GM21529 (cell line): ENCODE measurements around the gene AFAP1L1.

Experiments used
- ATAC-seq: cut with Tn5 transposase; IDR thresholded peaks from one replicate; pipeline ENCODE4 v1.9.1; 2021; ENCODE audit not compliant: unreplicated experiment

Gene AFAP1L1

DNA sequence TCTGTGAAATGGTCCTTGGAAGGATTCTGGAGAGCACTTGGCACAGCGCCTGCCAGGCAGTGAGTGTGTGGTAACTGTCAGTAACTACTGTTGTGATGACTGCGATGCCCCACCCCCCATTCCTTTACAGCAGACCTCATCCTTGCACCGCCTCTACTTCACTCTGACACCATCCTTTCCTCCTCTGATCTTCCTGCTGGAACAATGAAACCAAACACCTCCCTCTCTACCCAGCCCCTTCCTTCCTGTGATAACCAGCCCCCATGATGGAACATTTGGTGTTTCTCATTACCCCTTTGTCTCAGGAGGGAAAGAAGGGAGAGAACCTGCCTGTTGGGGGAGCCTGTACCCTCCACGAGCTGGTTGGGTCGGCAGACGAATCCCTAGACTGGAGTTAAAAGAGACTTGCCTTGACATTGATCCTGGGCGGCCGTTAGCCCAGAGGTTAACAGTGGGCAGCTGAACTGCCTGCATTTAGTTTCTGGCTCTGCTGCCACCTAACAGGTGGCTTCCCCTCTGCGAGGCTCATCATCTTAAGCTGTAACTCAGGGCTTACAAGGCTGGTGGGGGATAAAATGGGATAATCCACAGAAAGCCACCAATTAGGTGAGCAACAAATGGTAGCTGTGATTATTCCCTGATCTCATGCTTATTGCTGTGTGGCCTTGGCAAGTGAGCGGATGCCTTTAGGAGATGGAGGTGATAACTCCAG, 39.4 kb downstream of the AFAP1L1 start:
- no peak for ATAC-seq

DNA sequence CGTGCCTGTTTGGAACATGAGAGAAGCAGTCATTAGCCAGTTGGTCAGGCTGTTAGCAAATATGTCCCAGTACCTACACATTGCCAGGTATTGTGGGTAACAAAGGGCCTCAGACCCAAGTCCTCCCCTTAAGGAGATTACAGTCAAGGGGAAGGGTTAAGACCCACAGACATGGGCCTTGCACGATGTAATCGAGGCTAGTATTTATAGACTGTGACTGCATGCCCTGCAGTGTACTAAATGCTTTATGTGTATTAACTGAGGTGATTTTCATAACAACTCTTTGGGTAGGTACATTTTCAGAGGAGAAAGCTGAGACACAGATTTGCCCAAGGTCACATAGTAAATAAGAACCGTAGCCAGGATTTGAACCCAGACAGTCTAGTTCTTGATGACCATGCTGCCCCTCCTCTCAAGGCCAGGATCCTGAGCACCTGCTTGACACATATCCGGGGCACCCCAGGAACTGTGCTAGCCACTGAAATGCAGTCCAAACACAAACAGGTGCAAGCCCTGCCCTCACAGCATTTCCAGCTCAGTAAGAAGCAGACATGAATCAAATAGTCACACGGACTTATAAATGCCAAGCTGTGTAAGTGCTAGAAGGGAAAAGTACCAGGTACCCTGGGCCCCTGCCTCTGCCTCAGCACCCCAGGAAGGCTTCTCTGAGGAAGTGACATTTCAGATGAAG, 41.6 kb downstream of the AFAP1L1 start:
- ATAC-seq: no peak

- ATAC-seq: no peak
These were observed 43.0 kb downstream of the AFAP1L1 start for GRCh38 chr5:149314571-149315111.

GRCh38 chr5:149315753-149316152, 44.1 kb downstream of the AFAP1L1 start:
- ATAC-seq: no peak

DNA sequence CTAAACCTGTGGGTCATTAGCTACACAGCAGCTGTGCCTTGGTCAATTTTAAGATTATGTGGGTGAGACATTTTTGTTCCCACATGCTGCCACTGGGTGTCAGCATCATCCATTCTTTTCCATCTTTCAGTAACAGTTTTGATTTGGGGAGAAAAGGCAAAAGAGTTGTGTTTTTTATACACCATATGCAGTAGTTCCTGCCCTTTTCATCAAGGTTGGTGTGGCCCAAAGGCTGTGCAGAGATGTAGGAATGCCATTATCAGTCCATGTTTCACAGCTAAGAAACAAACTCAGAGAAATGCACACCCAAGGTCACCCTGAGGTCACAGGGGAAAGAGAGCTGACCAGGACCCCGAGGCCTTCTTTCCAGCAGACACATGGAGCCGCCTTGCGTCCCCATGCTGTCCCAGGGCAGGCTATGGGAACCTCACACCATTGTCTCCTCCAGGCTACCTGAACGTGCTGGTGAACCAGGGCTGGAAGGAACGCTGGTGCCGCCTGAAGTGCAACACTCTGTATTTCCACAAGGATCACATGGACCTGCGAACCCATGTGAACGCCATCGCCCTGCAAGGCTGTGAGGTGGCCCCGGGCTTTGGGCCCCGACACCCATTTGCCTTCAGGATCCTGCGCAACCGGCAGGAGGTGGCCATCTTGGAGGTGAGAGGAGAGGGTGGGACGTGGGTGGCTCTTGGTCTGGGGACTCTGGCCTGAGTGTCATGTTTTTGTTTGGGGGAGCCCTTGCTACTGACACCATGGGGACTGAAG, 45.8 kb downstream of the AFAP1L1 start:
- peak; percentile 75 for ATAC-seq

- ATAC-seq: no peak
These were observed 47.5 kb downstream of the AFAP1L1 start for GRCh38 chr5:149319174-149319573.

DNA sequence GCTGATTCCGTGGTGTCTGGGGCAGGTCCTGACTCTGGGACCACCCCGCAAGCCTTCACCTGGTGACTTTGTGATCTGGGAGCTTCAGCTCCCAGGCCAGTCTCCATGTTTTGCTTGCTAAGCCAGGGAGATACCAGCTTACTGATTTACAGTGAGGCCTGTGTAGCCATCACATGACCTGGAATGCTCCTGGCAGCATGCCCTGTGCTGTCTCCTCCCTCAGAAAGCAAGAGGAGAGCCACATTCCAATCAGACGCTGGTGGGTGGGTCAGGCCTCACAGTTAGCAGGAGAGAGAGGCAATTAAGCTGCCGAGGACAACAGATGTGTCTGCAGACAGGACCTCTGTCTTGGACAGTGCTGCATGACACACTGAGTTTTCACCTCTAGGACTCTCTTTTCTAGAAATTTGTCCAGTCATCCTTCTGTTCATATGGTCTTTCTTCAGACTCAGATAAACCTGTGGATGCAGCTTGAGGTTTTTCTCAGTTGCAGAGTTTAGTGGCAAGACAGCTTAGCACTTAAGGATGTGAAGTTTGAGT, 49.2 kb downstream of the AFAP1L1 start:
- ATAC-seq: no peak

GRCh38 chr5:149322518-149322917, 50.9 kb downstream of the AFAP1L1 start:
- ATAC-seq: no peak

GRCh38 chr5:149323210-149323609, 51.6 kb downstream of the AFAP1L1 start:
- ATAC-seq: no peak

DNA sequence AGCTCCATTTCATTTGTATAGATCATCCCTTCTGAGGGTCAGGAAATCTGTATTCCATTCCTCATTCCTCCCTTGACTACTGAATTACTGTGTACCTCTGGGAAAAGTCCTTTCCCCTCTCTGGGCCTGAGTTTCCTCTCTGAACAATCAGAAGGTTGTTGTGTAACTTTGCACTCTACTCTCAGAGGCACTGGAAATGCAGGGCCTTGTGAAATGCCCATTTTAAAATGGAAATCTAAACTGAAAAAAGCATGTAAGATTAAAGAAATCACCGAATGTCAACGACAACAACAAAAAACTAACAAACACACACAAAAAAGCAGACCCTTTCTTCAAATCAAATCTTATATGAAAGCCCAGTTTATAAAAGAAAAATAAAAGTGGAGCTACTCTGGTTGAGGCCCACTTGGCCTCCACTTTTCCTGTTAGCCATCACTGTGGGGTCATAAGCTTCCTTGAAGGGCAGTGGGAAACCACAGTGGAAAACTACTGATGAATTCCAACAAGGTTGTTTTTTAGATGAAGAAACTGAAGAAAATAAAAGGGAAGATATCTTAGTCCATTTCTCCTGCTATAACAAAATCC, 52.1 kb downstream of the AFAP1L1 start:
- no peak for ATAC-seq

DNA sequence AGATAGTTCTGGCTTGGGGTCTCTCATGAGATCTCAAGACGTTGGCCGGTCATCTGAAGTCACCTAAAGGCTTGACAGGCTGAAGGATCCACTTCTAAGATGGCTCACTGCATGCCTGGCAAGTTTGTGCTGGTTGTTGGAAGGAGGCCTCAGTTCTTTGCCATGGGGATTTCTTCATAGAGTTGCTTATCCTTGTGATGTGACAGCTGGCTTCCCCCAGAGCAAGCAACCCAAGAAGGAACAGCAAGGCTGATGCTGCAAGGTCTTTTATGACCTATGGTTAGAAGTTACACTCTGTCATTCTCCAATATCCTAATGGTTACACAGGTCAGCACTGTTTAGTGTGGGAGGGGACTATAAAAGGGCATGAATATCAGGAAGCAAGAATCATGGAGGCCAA, 53.0 kb downstream of the AFAP1L1 start:
- no peak for ATAC-seq

DNA sequence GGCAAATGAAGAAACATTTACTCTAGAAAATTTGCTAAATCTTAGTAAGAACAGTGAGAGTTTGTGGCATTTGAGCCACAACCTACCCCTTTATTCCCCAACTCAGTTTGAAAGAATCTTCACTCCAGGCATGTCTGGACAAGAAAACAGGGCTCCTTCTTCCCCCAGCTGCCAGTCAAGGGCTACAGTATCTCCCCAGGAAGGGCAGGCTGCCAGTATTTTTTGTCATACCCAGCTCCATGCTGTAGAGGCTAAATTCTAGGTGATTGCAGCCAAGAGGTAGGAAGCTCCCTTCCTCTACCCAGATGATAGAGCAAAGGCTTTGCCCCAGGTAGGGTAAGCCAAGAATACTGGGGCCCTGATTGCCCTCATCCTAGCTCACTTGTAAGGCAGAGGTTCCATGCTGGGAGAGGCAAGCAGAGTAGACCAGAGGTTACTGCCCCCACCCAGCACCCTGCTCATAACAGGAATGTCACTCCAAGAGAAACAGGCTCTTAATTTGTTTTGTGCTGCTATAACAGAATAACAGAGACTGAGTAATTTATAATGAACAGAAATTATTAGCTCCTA, 53.6 kb downstream of the AFAP1L1 start:
- no peak for ATAC-seq

GRCh38 chr5:149325894-149326293, 54.2 kb downstream of the AFAP1L1 start:
- ATAC-seq: no peak

DNA sequence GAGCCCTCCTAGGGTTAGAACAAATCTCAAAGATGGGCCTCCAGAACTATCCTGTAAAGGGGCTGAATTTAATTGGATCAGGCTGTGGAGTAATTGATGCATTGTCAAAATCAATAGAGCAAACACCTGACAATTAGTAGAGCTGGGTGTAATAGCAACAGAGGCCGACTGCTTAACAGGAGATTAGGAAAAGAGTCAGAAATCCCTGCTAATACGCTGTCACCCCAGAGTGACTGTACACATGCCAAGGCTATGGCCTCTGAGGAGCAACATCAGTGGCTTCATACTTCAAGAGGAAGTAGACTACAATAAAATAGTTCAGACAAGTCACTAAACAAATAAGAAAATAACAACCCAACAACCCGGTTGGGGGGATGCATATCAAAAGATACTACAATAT, 55.0 kb downstream of the AFAP1L1 start:
- ATAC-seq: no peak

- ATAC-seq: no peak
These were observed 56.5 kb downstream of the AFAP1L1 start for GRCh38 chr5:149328177-149328576.

- no peak for ATAC-seq
These were observed 62.2 kb downstream of the AFAP1L1 start for GRCh38 chr5:149333711-149334443.

DNA sequence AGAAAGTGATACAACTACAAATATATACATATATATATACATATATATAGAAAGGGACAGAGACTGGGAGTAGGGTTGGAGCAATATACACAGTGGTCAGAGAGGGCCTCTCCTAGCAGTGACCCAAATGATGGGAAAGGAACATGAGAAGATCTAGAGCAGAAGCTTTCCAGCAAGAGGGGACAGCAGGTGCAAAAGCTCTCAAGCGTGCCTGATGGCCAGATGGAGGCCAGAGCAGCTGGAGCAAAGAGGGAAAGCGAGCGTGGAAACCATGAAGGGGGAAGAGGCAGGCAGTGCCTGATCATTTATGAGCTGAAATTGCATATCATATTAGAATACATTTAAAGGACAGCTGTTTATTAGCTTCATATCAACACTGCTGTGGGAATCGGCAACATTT, 66.1 kb downstream of the AFAP1L1 start:
- ATAC-seq: no peak

DNA sequence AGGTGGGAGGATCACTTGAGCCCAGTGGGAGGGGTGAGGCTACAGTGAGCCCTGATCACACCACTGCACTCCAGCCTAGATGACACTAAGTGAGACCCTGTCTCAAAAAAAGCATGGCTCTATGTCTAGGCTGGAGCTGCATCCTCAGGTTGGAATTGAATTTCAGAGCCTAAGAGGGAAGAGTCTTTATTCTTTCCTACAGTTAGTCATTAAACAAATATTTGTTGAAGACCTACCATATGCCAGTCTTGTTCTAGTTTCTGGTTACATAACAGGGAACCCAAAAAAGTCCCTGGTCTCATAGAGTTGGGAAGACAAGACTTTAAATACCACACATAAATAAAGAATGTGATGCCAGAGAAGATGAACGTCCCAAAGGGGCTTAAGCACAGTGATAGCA, 66.7 kb downstream of the AFAP1L1 start:
- ATAC-seq: no peak

DNA sequence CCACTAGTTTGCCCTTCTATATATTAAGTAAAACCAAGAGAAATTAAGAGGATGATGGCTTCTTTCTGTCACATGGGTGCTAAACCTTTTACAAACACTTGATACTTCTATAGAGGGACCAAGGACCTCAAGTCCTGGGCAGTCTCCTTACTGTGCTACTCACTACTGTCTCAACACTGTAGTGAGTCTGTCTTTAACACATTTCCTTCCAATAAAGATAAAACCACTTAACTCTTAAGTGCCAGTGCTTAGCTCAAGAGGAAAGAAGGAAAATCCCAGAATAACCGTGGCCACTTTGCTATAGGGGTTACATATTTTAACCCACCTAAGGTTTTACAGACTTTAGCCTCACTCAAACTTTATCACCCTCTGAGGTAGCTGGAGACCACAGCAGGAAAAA, 69.3 kb downstream of the AFAP1L1 start:
- ATAC-seq: no peak

GRCh38 chr5:149341876-149342275, 70.2 kb downstream of the AFAP1L1 start:
- ATAC-seq: no peak
